COLO829 (cell line): ENCODE measurements around the gene RSPH10B2.
"Not testable (repeated sequence)": the region's sequence is repeated elsewhere in the genome, so short reads cannot be mapped to it uniquely, and the experiment has no call there.

Source experiments
- DNase-seq: peaks from one replicate; pipeline ENCODE4 v3.0.0; 2012; ENCODE audit warnings: low spot score

The RSPH10B2 gene

GRCh38 chr7:6842278-6842921 is 88.5 kb downstream of the RSPH10B2 start:
- not testable (repeated sequence) for DNase-seq

GRCh38 chr7:6843092-6843491 is 89.2 kb downstream of the RSPH10B2 start:
- not testable (repeated sequence) for DNase-seq

- not testable (repeated sequence) for DNase-seq
These were observed 89.8 kb downstream of the RSPH10B2 start for GRCh38 chr7:6843654-6844053.

- DNase-seq: not testable (repeated sequence)
These were observed 92.1 kb downstream of the RSPH10B2 start for GRCh38 chr7:6845971-6846449.

GRCh38 chr7:6847751-6848150 is 93.8 kb downstream of the RSPH10B2 start:
- DNase-seq: not testable (repeated sequence)
